HepG2 (cell line): Measurements from ENCODE around the gene SEC14L6. TPM values are rescaled to one million over a fixed set of nuclear protein-coding genes. Genes with fewer than 3 reads are reported as not detected.

Experiments used
- ATF7-NPFF ChIP-seq: sonication (generic); formaldehyde crosslinking; IDR thresholded peaks from 2 replicates; pipeline ENCODE4 v1.8.1; 2023; ENCODE audit warnings: mild to moderate bottlenecking, low read depth, missing genetic modification reagents, moderate library complexity
- BHLHE40 ChIP-seq: IDR thresholded peaks from 2 replicates; pipeline ENCODE4 v1.6.1; 2011; ENCODE audit warnings: low read length, improper control_type of control experiment
- CBFB ChIP-seq: sonication (generic); formaldehyde crosslinking; IDR thresholded peaks from 2 replicates; pipeline ENCODE4 v1.4.0; 2020; ENCODE audit warnings: missing genetic modification reagents
- KLF12 ChIP-seq: sonication (generic); formaldehyde crosslinking; IDR thresholded peaks from 2 replicates; pipeline ENCODE4 v1.4.0; 2020; ENCODE audit warnings: missing genetic modification reagents, borderline replicate concordance
- MIER2 ChIP-seq: IDR thresholded peaks from 2 replicates; pipeline ENCODE4 v1.6.1; 2016; ENCODE audit warnings: missing biosample characterization, missing genetic modification reagents
- RXRB ChIP-seq: IDR thresholded peaks from 2 replicates; pipeline ENCODE4 v1.6.1; 2016; ENCODE audit warnings: borderline replicate concordance, missing genetic modification reagents, missing compliant biosample characterization
- SAP130 ChIP-seq: IDR thresholded peaks from 2 replicates; pipeline ENCODE4 v1.6.1; 2016; ENCODE audit warnings: low read depth
- TCF7 ChIP-seq: sonication (generic); IDR thresholded peaks from 2 replicates; pipeline ENCODE4 v1.6.1; 2016; ENCODE audit warnings: antibody characterized with exemption, low read depth
- XRCC5 ChIP-seq: fragments of 200-400 bp; formaldehyde crosslinking; optimal IDR thresholded peaks from 2 replicates; pipeline ENCODE3; 2017; ENCODE audit warnings: mild to moderate bottlenecking, low read length
- YEATS4 ChIP-seq: sonication (generic); formaldehyde crosslinking; IDR thresholded peaks from 2 replicates; pipeline ENCODE4 v1.4.0; 2020; ENCODE audit warnings: missing genetic modification reagents, borderline replicate concordance
- ZFP37 ChIP-seq: sonication (generic); formaldehyde crosslinking; IDR thresholded peaks from 2 replicates; pipeline ENCODE4 v1.4.0; 2020; ENCODE audit warnings: missing genetic modification reagents, borderline replicate concordance
- ZNF121 ChIP-seq: sonication (generic); formaldehyde crosslinking; IDR thresholded peaks from 2 replicates; pipeline ENCODE4 v1.5.0; 2020; ENCODE audit warnings: mild to moderate bottlenecking, missing genetic modification reagents
- ZNF292 ChIP-seq: sonication (generic); formaldehyde crosslinking; IDR thresholded peaks from 2 replicates; pipeline ENCODE4 v1.8.1; 2022; ENCODE audit warnings: mild to moderate bottlenecking, low read depth, missing genetic modification reagents, borderline replicate concordance
- ZNF335 ChIP-seq: sonication (generic); formaldehyde crosslinking; IDR thresholded peaks from 2 replicates; pipeline ENCODE4 v1.4.0; 2020; ENCODE audit warnings: missing genetic modification reagents
- ZNF549 ChIP-seq: sonication (generic); formaldehyde crosslinking; IDR thresholded peaks from 2 replicates; pipeline ENCODE4 v1.5.0; 2020; ENCODE audit warnings: missing genetic modification reagents
- ZNF792 ChIP-seq: IDR thresholded peaks from 2 replicates; pipeline ENCODE4 v1.6.1; 2016
- polyA plus RNA-seq, 8 experiments: library from polyadenylated mRNA; depleted of rRNA in 3 of 8; stranded (reverse) in 7 of 8; unstranded in 1 of 8; fragments of >200 nt; fragmentation: Illumina TruSeq in 4 of 8; extraction: Trizol in 4 of 8; gene quantifications; 2 replicates each; pipeline versions ENCODE4 v1.2.1 to v1.2.3, GENCODE V29; 2011 to 2016; ENCODE audit warnings: low read depth in 4 of 8, missing spikeins in 1 of 8, mixed read lengths in 1 of 8; ENCODE audit not compliant: insufficient read depth in 1 of 8
- total RNA-seq, 5 experiments: library from RNA; depleted of rRNA; stranded (reverse); fragments of >200 nt; fragmentation: Illumina TruSeq; extraction: Trizol; gene quantifications; 2 replicates each; pipeline ENCODE4 v1.2.3, GENCODE V29; 2016; ENCODE audit warnings: low read depth in 1 of 5
- TF ChIP-seq, protein P1 (sequence below), 2 experiments: sonication (generic) in 1 of 2; formaldehyde crosslinking in 1 of 2; IDR thresholded peaks; 2 replicates each; pipeline versions ENCODE4 v1.6.1 to v1.9.0; 2014 to 2022; ENCODE audit warnings: antibody characterized with exemption in 1 of 2, borderline replicate concordance in 1 of 2, inconsistent platforms in 1 of 2, low read depth in 1 of 2, missing genetic modification reagents in 1 of 2
- TF ChIP-seq, protein P2 (sequence below): sonication (generic); formaldehyde crosslinking; IDR thresholded peaks from 2 replicates; pipeline ENCODE4 v1.8.0; 2022; ENCODE audit warnings: mild to moderate bottlenecking, missing genetic modification reagents
- TF ChIP-seq, protein P3 (sequence below): sonication (generic); formaldehyde crosslinking; IDR thresholded peaks from 2 replicates; pipeline ENCODE4 v1.4.0; 2020; ENCODE audit warnings: mild to moderate bottlenecking, missing genetic modification reagents
- TF ChIP-seq, protein P4 (sequence below): sonication (generic); formaldehyde crosslinking; IDR thresholded peaks from 2 replicates; pipeline ENCODE4 v1.8.0; 2022; ENCODE audit warnings: missing genetic modification reagents, mild to moderate bottlenecking, borderline replicate concordance
- TF ChIP-seq, protein P5 (sequence below): sonication (generic); formaldehyde crosslinking; IDR thresholded peaks from 2 replicates; pipeline ENCODE4 v1.5.1; 2020; ENCODE audit warnings: mild to moderate bottlenecking, moderate library complexity, missing genetic modification reagents

SEC14L6 gene
- total and polyA plus RNA-seq, 2 of the 13 experiments (the other 11 are each of a cell fraction or from before 2014, with no cell fraction given), result 0.09 to 9.3 TPM

DNA sequence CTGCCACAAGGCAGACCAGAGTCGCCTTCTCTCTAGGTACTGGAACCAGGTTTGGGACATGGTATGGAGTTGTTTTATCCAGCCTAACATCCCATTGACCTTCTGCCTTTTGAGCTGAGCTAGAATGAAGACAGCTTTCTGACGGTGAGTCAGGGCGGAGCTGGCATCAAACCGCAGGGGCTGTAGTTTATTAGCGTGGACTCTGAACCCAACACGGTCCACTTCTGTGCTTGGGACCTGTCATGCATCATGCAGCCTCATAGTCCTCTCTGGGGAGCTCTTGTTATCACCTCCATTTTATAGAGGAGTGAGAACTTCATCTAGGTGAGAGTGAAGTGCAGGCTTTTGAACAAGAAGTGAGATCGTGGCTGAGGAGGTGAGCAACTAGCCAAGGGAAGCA lies 19.6 kb upstream of the SEC14L6 start (continued):
- TF ChIP-seq, protein P1, sequence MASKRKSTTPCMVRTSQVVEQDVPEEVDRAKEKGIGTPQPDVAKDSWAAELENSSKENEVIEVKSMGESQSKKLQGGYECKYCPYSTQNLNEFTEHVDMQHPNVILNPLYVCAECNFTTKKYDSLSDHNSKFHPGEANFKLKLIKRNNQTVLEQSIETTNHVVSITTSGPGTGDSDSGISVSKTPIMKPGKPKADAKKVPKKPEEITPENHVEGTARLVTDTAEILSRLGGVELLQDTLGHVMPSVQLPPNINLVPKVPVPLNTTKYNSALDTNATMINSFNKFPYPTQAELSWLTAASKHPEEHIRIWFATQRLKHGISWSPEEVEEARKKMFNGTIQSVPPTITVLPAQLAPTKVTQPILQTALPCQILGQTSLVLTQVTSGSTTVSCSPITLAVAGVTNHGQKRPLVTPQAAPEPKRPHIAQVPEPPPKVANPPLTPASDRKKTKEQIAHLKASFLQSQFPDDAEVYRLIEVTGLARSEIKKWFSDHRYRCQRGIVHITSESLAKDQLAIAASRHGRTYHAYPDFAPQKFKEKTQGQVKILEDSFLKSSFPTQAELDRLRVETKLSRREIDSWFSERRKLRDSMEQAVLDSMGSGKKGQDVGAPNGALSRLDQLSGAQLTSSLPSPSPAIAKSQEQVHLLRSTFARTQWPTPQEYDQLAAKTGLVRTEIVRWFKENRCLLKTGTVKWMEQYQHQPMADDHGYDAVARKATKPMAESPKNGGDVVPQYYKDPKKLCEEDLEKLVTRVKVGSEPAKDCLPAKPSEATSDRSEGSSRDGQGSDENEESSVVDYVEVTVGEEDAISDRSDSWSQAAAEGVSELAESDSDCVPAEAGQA (IDR thresholded peaks at IDR 0.05; ENCODE audit: low read depth), result peak; percentile 31; the same call in 1 of the 2 replicates
- TF ChIP-seq, protein P1 (CRISPR knock-in tag; IDR thresholded peaks at IDR 0.05; ENCODE audit: borderline replicate concordance), result no peak
- TF ChIP-seq YEATS4 (CRISPR knock-in tag) (no peak), ZNF121 (CRISPR knock-in tag) (no peak), ZNF549 (CRISPR knock-in tag) (peak; percentile 98), ATF7-NPFF (CRISPR knock-in tag) (no peak), BHLHE40 (peak; percentile 63), ZNF292 (CRISPR knock-in tag) (peak; percentile 56; the same call in 1 of the 2 replicates), MIER2 (CRISPR knock-in tag) (0 out of 2 replicates have a peak, but pooled peaks have one; percentile 31), TCF7 (no peak), ZFP37 (CRISPR knock-in tag) (no peak), KLF12 (CRISPR knock-in tag) (no peak), ZNF335 (CRISPR knock-in tag) (peak; percentile 83; the same call in 1 of the 2 replicates), XRCC5 (peak; percentile 37), ZNF792 (CRISPR knock-in tag) (peak; percentile 57; the same call in 1 of the 2 replicates), SAP130 (CRISPR knock-in tag) (peak; percentile 70), CBFB (CRISPR knock-in tag) (0 out of 2 replicates have a peak, but pooled peaks have one; percentile 22), RXRB (peak; percentile 25; the same call in 1 of the 2 replicates)
- TF ChIP-seq, protein P2, sequence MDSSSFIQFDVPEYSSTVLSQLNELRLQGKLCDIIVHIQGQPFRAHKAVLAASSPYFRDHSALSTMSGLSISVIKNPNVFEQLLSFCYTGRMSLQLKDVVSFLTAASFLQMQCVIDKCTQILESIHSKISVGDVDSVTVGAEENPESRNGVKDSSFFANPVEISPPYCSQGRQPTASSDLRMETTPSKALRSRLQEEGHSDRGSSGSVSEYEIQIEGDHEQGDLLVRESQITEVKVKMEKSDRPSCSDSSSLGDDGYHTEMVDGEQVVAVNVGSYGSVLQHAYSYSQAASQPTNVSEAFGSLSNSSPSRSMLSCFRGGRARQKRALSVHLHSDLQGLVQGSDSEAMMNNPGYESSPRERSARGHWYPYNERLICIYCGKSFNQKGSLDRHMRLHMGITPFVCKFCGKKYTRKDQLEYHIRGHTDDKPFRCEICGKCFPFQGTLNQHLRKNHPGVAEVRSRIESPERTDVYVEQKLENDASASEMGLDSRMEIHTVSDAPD (CRISPR knock-in tag), result no peak
- TF ChIP-seq, protein P3, sequence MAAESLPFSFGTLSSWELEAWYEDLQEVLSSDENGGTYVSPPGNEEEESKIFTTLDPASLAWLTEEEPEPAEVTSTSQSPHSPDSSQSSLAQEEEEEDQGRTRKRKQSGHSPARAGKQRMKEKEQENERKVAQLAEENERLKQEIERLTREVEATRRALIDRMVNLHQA (CRISPR knock-in tag), result no peak
- TF ChIP-seq, protein P4, sequence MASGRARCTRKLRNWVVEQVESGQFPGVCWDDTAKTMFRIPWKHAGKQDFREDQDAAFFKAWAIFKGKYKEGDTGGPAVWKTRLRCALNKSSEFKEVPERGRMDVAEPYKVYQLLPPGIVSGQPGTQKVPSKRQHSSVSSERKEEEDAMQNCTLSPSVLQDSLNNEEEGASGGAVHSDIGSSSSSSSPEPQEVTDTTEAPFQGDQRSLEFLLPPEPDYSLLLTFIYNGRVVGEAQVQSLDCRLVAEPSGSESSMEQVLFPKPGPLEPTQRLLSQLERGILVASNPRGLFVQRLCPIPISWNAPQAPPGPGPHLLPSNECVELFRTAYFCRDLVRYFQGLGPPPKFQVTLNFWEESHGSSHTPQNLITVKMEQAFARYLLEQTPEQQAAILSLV (CRISPR knock-in tag), result no peak
- TF ChIP-seq, protein P5, sequence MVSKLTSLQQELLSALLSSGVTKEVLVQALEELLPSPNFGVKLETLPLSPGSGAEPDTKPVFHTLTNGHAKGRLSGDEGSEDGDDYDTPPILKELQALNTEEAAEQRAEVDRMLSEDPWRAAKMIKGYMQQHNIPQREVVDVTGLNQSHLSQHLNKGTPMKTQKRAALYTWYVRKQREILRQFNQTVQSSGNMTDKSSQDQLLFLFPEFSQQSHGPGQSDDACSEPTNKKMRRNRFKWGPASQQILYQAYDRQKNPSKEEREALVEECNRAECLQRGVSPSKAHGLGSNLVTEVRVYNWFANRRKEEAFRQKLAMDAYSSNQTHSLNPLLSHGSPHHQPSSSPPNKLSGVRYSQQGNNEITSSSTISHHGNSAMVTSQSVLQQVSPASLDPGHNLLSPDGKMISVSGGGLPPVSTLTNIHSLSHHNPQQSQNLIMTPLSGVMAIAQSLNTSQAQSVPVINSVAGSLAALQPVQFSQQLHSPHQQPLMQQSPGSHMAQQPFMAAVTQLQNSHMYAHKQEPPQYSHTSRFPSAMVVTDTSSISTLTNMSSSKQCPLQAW, result peak; percentile 66
